Naive thymus-derived CD4-positive, alpha-beta T cell (primary cell): ENCODE measurements around the gene NMD3. TPM values are rescaled to one million over a fixed set of nuclear protein-coding genes. Genes with fewer than 3 reads are reported as not detected.
"Not testable (repeated sequence)": the region's sequence is repeated elsewhere in the genome, so short reads cannot be mapped to it uniquely, and the experiment has no call there.

ENCODE experiments used
- ATAC-seq: fragments of 150-1000 bp; cut with Tn5 transposase; 2 replicates; pipeline ENCODE4 v1.10.0; 2021; ENCODE audit warnings: mild to moderate bottlenecking, moderate library complexity
- CTCF ChIA-PET: fragments of 350-600 bp; sonication (Branson Sonifier 250); formaldehyde crosslinking; loops from one replicate; lab custom pipeline; 2021; ENCODE audit warnings: antibody characterized with exemption; lab: Charles Lee
- POLR2A ChIA-PET: fragments of 350-600 bp; sonication (Branson Sonifier 250); formaldehyde crosslinking; loops from one replicate; lab custom pipeline; 2021; ENCODE audit warnings: antibody characterized with exemption, inconsistent platforms; lab: Charles Lee
- DNase-seq, 9 donors: peaks; one replicate each; pipeline versions ENCODE4 v3.0.0 to v3.0.0-alpha.2; 2020 to 2022; ENCODE audit warnings: mixed read lengths in 1 of 9
- H3K27ac ChIP-seq: one replicate; pipeline ENCODE4 v1.7.0; 2013; ENCODE audit warnings: mild to moderate bottlenecking, low read depth, low read length, moderate library complexity
- H3K27me3 ChIP-seq, 2 donors: one replicate each; pipeline ENCODE4 v1.7.0; 2013; ENCODE audit warnings: low read length in 2 of 2, mild to moderate bottlenecking in 2 of 2, moderate library complexity in 2 of 2; ENCODE audit not compliant: control insufficient read depth in 2 of 2, insufficient read depth in 2 of 2
- H3K36me3 ChIP-seq, 3 experiments: 1 replicate in 2 of 3; 2 replicates in 1 of 3; pipeline ENCODE4 v1.7.0; 2013; ENCODE audit warnings: low read length in 3 of 3, mild to moderate bottlenecking in 3 of 3, moderate library complexity in 1 of 3; ENCODE audit not compliant: insufficient read depth in 3 of 3, control insufficient read depth in 2 of 3
- H3K4me1 ChIP-seq, 2 donors: one replicate each; pipeline ENCODE4 v1.7.0; 2013; ENCODE audit warnings: low read length in 2 of 2, mild to moderate bottlenecking in 2 of 2, moderate library complexity in 1 of 2; ENCODE audit not compliant: control insufficient read depth in 2 of 2, insufficient read depth in 2 of 2
- H3K4me3 ChIP-seq: 2 replicates; pipeline ENCODE4 v1.7.0; 2013; ENCODE audit warnings: mild to moderate bottlenecking, low read length
- H3K9me3 ChIP-seq, 3 experiments: 1 replicate in 2 of 3; 2 replicates in 1 of 3; pipeline ENCODE4 v1.7.0; 2013; ENCODE audit warnings: low read length in 3 of 3; ENCODE audit not compliant: control insufficient read depth in 2 of 3
- H3K27ac Mint-ChIP-seq, 9 donors: one replicate each; pipeline ENCODE4 v1.8.0; 2020 to 2022; ENCODE audit warnings: mixed read lengths in 9 of 9, mild to moderate bottlenecking in 8 of 9, moderate library complexity in 5 of 9, inconsistent platforms in 2 of 9
- H3K27me3 Mint-ChIP-seq, 5 donors: one replicate each; pipeline ENCODE4 v1.8.0; 2021 to 2022; ENCODE audit warnings: mixed read lengths in 5 of 5, mild to moderate bottlenecking in 1 of 5
- H3K36me3 Mint-ChIP-seq, 5 donors: one replicate each; pipeline ENCODE4 v1.8.0; 2020 to 2022; ENCODE audit warnings: mixed read lengths in 5 of 5, mild to moderate bottlenecking in 3 of 5, inconsistent platforms in 1 of 5
- H3K4me1 Mint-ChIP-seq, 7 donors: one replicate each; pipeline ENCODE4 v1.8.0; 2020 to 2022; ENCODE audit warnings: mixed read lengths in 7 of 7, mild to moderate bottlenecking in 3 of 7, inconsistent platforms in 1 of 7
- H3K4me3 Mint-ChIP-seq, 10 donors: one replicate each; pipeline ENCODE4 v1.8.0; 2020 to 2022; ENCODE audit warnings: mild to moderate bottlenecking in 10 of 10, mixed read lengths in 10 of 10, moderate library complexity in 6 of 10, inconsistent platforms in 2 of 10
- H3K9me3 Mint-ChIP-seq, 11 donors: one replicate each; pipeline ENCODE4 v1.8.0; 2020 to 2022; ENCODE audit warnings: mixed read lengths in 11 of 11, mild to moderate bottlenecking in 4 of 11, inconsistent platforms in 1 of 11, moderate library complexity in 1 of 11
- intact Hi-C, 2 donors: fragments of 100-400 bp; cut with micrococcal nuclease; formaldehyde crosslinking; loops; one replicate each; pipeline ENCODE4 v1.15.1; 2023
- polyA plus RNA-seq, 2 donors: library from polyadenylated mRNA; unstranded; fragments of 300-500 nt; fragmentation: Illumina TruSeq; gene quantifications; one replicate each; pipeline ENCODE4 v1.2.3, GENCODE V29; 2021
- total RNA-seq, 6 experiments: library from RNA in 5 of 6; stranded (reverse) in 5 of 6; gene quantifications; 1 replicate in 5 of 6; 2 replicates in 1 of 6; pipeline ENCODE4 v1.2.3 and lab custom pipeline; 2021 to 2026

NMD3 gene
- total RNA-seq (10 to 100 TPM; 37.3 to 52.6 (median 40.7) TPM), polyA plus RNA-seq (10 to 100 TPM; 39.8 to 47.8 TPM), total RNA-seq (lab: John Stamatoyannopoulos, UW) (52.5 reads per million, percentile 72 among the genes with 10 or more reads in this experiment)

DNA sequence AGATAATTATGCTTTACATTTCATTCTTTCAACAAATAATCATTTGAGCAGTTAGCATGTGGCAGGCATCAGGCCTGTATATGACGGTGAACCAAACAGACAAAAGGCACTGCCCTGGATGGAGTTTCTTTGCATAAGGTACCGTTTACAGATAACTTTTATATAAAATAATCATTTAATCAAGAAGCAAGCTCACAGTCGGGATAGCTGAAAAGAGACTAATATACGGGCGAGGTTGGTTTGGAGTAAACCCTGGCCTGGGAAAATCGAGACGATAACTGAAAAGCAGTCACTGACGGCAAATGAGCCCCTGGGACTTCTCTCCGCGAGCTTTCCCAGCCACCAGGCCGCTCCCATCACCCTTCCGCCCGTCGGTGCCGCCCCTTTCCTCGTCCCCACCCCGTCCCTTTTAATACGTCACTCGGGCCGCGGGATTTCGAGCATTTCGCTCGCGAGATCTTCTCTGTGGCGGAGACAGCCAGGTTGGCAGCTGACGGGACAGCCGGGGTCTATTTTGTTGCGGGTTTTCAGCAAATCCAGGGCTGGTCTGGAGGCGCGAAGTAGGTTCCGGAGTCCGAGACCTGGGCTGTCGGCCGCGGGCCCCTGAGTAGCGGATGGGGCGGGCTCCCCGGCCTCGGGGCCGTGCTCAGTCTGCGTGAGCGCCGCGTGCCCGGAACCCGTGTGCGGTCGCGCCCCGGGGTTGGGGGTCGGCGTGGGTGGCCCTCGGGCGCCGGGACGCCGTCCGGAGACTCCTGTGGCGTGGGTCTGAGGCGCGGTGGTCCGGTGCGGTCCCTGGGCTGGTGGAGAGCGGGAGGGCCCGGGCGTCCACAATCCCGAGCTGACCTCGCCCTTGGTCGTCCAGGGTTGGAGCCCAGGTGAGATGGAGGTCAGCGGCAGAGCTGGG lies at the start of gene NMD3:
Gene NMD3 (plus strand): TSS at position 462 of the 904 bp plus-strand sequence. CDS start 703 bp downstream, outside the sequence.
- Mint-ChIP-seq H3K36me3 (peaks cover 0 to 10% (median 8%) of the 10 kb centered on the region in 5 donors), H3K4me3 (peak within 1 kb of the TSS; percentile 87 to 96 (median 93)), H3K4me1 (peaks cover 12 to 52% (median 36%) of the 10 kb centered on the region in 7 donors), H3K9me3 (peaks cover 0 to 2% (median 0%) of the 10 kb centered on the region in 11 donors), H3K27me3 (peaks cover 4 to 22% (median 11%) of the 10 kb centered on the region in 5 donors), H3K27ac (peak within 1 kb of the TSS; percentile 89 to 98 (median 94))
- ChIA-PET CTCF (interaction anchor here (0.6 to 2.2 kb wide), 2 partner anchors 10 to 639 kb away, joined by 4 to 6 read pairs; no protein-coding TSS in a partner anchor), POLR2A (interaction anchor here (0.6 to 2.2 kb wide), 8 partner anchors 10 to 827 kb away, joined by 3 to 7 read pairs (median 4); no protein-coding TSS in a partner anchor)
- H3K27me3 ChIP-seq, result no peaks in the 10 kb centered on the region
- peaks cover 18 to 21% of the 10 kb centered on the region in 2 donors for H3K4me1 ChIP-seq
- intact Hi-C loops, result loop anchor here (1.0 to 5.0 kb wide), 7 partner anchors 91 to 822 kb away; partner anchors contain the start of genes IFT80 (in 2 of the 2), KPNA4 (in 2 of the 2), SMC4 (in 2 of the 2) and TRIM59 (in 2 of the 2)
- H3K36me3 ChIP-seq, result peaks cover 0 to 8% (median 0%) of the 10 kb centered on the region in 3 experiments
- H3K27ac ChIP-seq, result peak within 1 kb of the TSS; percentile 97
- peak within 1 kb of the TSS; percentile 86 for H3K4me3 ChIP-seq
- H3K9me3 ChIP-seq, result no peaks in the 10 kb centered on the region
- DNase-seq (peak; percentile 84 to 92 (median 89)), ATAC-seq (peak; percentile 98)

DNA sequence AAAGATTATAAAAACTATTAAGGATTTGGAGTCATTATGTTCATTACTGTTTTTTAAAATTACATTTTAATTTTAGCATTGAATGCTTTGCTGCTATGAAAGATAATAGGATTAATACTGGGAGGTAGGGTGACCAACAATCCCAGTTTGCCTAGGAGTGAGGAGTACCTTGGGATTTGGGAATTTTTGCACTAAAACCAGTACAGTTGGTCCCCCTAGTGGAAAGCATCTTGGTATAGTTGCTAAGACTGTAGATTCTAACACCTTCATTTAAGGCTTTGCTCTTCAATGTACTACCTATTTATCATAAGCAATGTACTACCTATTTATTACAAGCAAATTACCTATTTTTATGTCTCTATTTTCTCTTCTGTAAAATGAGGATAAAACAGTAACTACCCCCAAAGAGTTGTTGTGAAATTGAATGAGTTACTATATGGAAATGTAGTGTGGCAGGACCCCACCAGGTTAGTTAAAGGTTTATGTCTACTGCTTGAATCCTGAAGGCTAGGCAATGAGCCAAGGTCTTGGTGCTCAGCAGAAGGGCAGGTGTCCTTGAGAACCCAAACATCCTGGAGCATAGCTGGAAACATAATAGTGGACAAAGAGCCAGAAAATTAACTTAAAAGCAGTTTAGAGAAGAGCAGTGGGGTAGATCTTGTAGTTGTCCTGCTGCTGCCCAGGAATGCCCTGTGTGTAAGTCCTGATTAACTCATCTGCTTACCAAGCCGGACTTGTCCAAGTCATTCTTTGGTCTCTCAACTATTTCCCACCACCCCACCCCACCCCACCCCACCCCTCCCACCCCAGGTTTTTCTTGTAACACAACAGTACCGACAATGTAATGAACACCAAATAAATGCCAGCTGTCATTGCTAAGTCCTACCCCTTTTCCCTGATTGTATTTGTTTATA lies 49.2 kb upstream of the NMD3 start:
- no peak overlapping the region for H3K4me3 ChIP-seq
- H3K4me1 Mint-ChIP-seq, result no peaks in the 10 kb centered on the region
- no peak overlapping the region for H3K4me3 Mint-ChIP-seq
- no peak for ATAC-seq
- H3K9me3 ChIP-seq, result no peaks in the 10 kb centered on the region
- no peak overlapping the region for H3K27ac ChIP-seq
- H3K9me3 Mint-ChIP-seq, result peaks cover 0 to 13% (median 5%) of the 10 kb centered on the region in 11 donors
- DNase-seq, result no peak
- H3K27me3 Mint-ChIP-seq, result peaks cover 0 to 10% (median 5%) of the 10 kb centered on the region in 5 donors
- intact Hi-C loops, result no loop called here
- no peaks in the 10 kb centered on the region for H3K27me3 ChIP-seq
- no peaks in the 10 kb centered on the region for H3K36me3 Mint-ChIP-seq
- H3K36me3 ChIP-seq, result no peaks in the 10 kb centered on the region
- H3K27ac Mint-ChIP-seq, result no peak overlapping the region
- ChIA-PET CTCF (no interaction called here), POLR2A (no interaction called here)
- no peaks in the 10 kb centered on the region for H3K4me1 ChIP-seq

DNA sequence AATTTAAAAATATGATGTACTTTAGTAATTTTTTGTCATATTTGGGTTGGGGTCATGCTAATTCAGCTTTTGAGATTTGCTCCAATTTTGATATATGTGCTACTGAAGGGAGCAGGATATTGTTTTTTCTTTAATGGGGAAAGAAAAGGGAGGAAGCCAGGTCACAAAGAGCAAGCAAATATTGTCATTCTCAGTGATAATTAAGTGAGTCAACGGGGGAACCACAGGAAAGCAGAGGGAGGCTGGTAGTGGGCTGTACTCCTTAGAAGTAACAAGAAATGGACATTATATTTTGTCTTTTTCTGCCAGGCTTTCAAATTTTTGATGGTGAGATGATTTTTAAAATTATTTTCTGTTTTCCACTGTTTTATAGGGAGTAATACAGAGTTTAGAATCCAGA lies 45.6 kb upstream of the NMD3 start:
- Mint-ChIP-seq H3K4me1 (no peaks in the 10 kb centered on the region), H3K36me3 (no peaks in the 10 kb centered on the region), H3K27me3 (peaks cover 7 to 22% (median 10%) of the 10 kb centered on the region in 5 donors), H3K27ac (no peak overlapping the region), H3K9me3 (peaks cover 0 to 13% (median 5%) of the 10 kb centered on the region in 11 donors), H3K4me3 (no peak overlapping the region)
- intact Hi-C loops, result no loop called here
- no peak for DNase-seq
- Histone ChIP-seq H3K27ac (no peak overlapping the region), H3K4me3 (no peak overlapping the region), H3K9me3 (no peaks in the 10 kb centered on the region), H3K4me1 (no peaks in the 10 kb centered on the region), H3K36me3 (no peaks in the 10 kb centered on the region), H3K27me3 (peaks cover 3% of the 10 kb centered on the region in 2 donors)
- ChIA-PET POLR2A (no interaction called here), CTCF (no interaction called here)
- no peak for ATAC-seq

DNA sequence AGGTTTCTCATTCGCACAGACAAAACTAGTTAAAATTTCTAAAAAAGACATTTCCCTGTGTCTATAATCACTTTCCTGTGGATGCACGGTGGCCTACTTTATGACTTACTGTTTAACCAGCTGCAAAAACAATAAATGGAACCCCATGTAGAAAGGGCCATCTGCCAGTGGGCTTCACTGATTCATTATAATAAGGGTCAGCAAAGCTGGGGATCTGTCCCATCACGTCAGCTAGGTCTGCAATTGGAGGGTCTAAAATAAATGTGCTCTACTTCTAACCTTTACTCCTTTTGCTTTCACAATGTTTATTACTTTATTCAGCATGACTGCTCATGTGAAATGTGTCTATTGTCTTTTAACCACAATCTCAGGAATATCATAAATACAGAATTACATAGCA lies 43.1 kb upstream of the NMD3 start:
- CTCF ChIA-PET, result no interaction called here
- Mint-ChIP-seq H3K9me3 (peaks cover 0 to 13% (median 5%) of the 10 kb centered on the region in 11 donors), H3K36me3 (no peaks in the 10 kb centered on the region), H3K4me1 (no peaks in the 10 kb centered on the region), H3K27me3 (peaks cover 7 to 32% (median 17%) of the 10 kb centered on the region in 5 donors), H3K27ac (no peak overlapping the region), H3K4me3 (no peak overlapping the region)
- Histone ChIP-seq H3K9me3 (no peaks in the 10 kb centered on the region), H3K36me3 (no peaks in the 10 kb centered on the region), H3K4me1 (no peaks in the 10 kb centered on the region), H3K4me3 (no peak overlapping the region), H3K27ac (no peak overlapping the region), H3K27me3 (peaks cover 3% of the 10 kb centered on the region in 2 donors)
- ATAC-seq, result no peak
- intact Hi-C loops, result no loop called here
- POLR2A ChIA-PET, result no interaction called here
- no peak for DNase-seq

DNA sequence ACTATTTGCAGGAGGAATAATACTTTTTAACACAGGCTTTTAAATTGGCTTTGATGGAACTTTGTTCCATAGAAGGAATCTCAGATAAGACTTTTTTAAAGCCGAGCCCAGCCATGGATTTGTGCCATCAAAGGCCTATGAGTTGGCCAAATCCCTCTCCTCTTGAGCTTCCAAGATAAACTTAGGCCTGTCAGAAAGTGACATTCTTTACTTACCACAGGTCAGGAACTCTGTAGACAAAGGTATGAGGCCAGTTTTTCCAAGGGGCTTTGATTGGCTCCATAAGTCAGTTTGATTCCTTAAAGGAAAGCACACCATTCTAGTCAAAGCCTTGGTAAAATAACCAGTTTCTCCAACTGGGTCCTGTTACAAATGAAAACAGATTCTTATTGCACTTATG lies 39.7 kb upstream of the NMD3 start:
- peaks cover 8 to 27% (median 15%) of the 10 kb centered on the region in 5 donors for H3K27me3 Mint-ChIP-seq
- intact Hi-C loops, H3K27ac Mint-ChIP-seq, H3K4me1 Mint-ChIP-seq, H3K27me3 ChIP-seq, H3K36me3 ChIP-seq, POLR2A ChIA-PET, H3K4me1 ChIP-seq, CTCF ChIA-PET, H3K9me3 Mint-ChIP-seq, DNase-seq, H3K9me3 ChIP-seq, H3K4me3 Mint-ChIP-seq, ATAC-seq, H3K4me3 ChIP-seq, H3K27ac ChIP-seq, H3K36me3 Mint-ChIP-seq: not testable (repeated sequence)

DNA sequence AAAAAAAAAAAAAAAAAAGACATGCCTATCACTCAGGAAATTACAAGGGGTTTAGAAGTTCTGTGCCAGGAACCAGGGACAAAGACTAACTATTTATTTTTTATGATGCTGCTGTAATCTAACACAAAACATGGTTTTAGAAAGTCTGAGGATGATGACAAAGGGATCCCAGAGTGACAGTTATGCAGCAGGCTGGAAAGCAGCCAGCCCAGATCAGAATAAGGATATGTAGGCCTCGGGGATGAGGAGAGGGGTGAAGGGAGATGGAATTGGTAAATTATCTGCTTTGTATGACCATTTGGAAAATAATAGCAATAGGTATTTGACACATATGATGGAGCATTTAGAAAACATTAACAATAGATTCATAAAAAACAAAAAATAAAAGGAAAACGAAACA lies 34.1 kb upstream of the NMD3 start:
- Histone ChIP-seq H3K4me1 (no peaks in the 10 kb centered on the region), H3K4me3 (no peak overlapping the region), H3K27me3 (no peaks in the 10 kb centered on the region), H3K36me3 (no peaks in the 10 kb centered on the region), H3K27ac (no peak overlapping the region), H3K9me3 (no peaks in the 10 kb centered on the region)
- Mint-ChIP-seq H3K36me3 (no peaks in the 10 kb centered on the region), H3K4me3 (no peak overlapping the region), H3K4me1 (no peaks in the 10 kb centered on the region), H3K27me3 (peaks cover 4 to 15% (median 5%) of the 10 kb centered on the region in 5 donors), H3K27ac (no peak overlapping the region), H3K9me3 (peaks cover 0 to 3% (median 0%) of the 10 kb centered on the region in 11 donors)
- no peak for DNase-seq
- no peak for ATAC-seq
- intact Hi-C loops, result no loop called here
- POLR2A ChIA-PET, result no interaction called here
- CTCF ChIA-PET, result no interaction called here
